ENCODE data around the gene LTO1.
A peak's percentile ranks its signal among the peaks of the same experiment; 100 is the strongest.

Gene LTO1

GRCh38 chr11:69674886-69675714 lies at the start of gene LTO1:
LTO1 (minus strand) TSS chr11:69675353; CDS start chr11:69675239, 114 bp downstream.
- peak; percentile 95 for DNase-seq

- no peak for DNase-seq
Observed at GRCh38 chr11:69721745-69722144, 46.6 kb upstream of the LTO1 start.

- DNase-seq, result no peak
Observed at GRCh38 chr11:69721106-69721505, 46.0 kb upstream of the LTO1 start.

GRCh38 chr11:69718912-69719311 lies 43.8 kb upstream of the LTO1 start:
- DNase-seq, result no peak

- DNase-seq, result peak; percentile 40
Observed at GRCh38 chr11:69718147-69718546, 43.0 kb upstream of the LTO1 start.

- DNase-seq, result no peak
Observed at GRCh38 chr11:69716891-69717747, 42.0 kb upstream of the LTO1 start.

- no peak for DNase-seq
Observed at GRCh38 chr11:69716099-69716498, 40.9 kb upstream of the LTO1 start.

GRCh38 chr11:69715446-69715845 lies 40.3 kb upstream of the LTO1 start:
- DNase-seq, result no peak

- peak; percentile 35 for DNase-seq
Observed at GRCh38 chr11:69711822-69712801, 37.0 kb upstream of the LTO1 start.

- no peak for DNase-seq
Observed at GRCh38 chr11:69708736-69709401, 33.7 kb upstream of the LTO1 start.

GRCh38 chr11:69707176-69707575 lies 32.0 kb upstream of the LTO1 start:
- no peak for DNase-seq

- DNase-seq, result no peak
Observed at GRCh38 chr11:69705901-69706787, 31.0 kb upstream of the LTO1 start.

GRCh38 chr11:69705351-69705811 lies 30.2 kb upstream of the LTO1 start:
- no peak for DNase-seq

- peak; percentile 35 for DNase-seq
Observed at GRCh38 chr11:69704508-69705253, 29.5 kb upstream of the LTO1 start.

GRCh38 chr11:69703768-69704507 lies 28.8 kb upstream of the LTO1 start, which contains the start of gene FGF19:
FGF19 (minus strand) TSS chr11:69704022; CDS start chr11:69703876, 146 bp downstream.
- peak; percentile 33 for DNase-seq

GRCh38 chr11:69703453-69703767 lies 28.3 kb upstream of the LTO1 start:
- no peak for DNase-seq

GRCh38 chr11:69702769-69703452 lies 27.8 kb upstream of the LTO1 start:
- no peak for DNase-seq

GRCh38 chr11:69702239-69702691 lies 27.1 kb upstream of the LTO1 start:
- no peak for DNase-seq
